Prostate gland (tissue), 2 donors: ENCODE data around the gene BHLHE40.
A peak's percentile ranks its signal among the peaks of the same experiment; 100 is the strongest.

Experiments used
- POLR2A ChIP-seq: fragments of 450-650 bp; IDR thresholded peaks from one replicate; pipeline ENCODE4 v1.6.1; 2016; ENCODE audit warnings: antibody characterized with exemption, mild to moderate bottlenecking
- TF ChIP-seq, protein P1 (sequence below), 4 experiments: fragments of 200-600 bp in 2 of 4; fragments of 450-650 bp in 2 of 4; sonication (generic) in 2 of 4; IDR thresholded peaks; 1 replicate in 3 of 4; 2 replicates in 1 of 4; pipeline ENCODE4 v1.5.1; 2016 to 2019; ENCODE audit warnings: antibody characterized with exemption in 4 of 4, mild to moderate bottlenecking in 2 of 4, moderate library complexity in 2 of 4

DNA sequence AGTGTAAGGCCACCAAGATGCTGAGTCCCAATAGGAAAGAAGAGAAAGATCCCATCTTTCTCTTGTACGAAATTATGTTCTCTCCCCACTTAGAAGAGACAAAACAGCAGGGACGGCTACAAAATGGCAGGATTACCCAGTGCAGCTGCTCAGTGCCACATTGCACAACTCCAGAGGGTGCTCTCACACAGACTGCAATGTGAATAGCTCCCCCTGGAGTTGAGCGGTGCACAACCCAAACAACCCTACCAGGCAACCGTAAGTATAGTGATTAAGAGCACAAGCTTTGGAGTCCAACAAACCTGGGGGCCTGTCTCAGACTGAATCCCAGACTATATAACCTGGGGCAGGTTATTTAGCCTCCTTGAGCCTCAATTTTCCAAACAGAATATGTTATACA is 3.1 kb upstream of the BHLHE40 start:
- TF ChIP-seq, protein P1, sequence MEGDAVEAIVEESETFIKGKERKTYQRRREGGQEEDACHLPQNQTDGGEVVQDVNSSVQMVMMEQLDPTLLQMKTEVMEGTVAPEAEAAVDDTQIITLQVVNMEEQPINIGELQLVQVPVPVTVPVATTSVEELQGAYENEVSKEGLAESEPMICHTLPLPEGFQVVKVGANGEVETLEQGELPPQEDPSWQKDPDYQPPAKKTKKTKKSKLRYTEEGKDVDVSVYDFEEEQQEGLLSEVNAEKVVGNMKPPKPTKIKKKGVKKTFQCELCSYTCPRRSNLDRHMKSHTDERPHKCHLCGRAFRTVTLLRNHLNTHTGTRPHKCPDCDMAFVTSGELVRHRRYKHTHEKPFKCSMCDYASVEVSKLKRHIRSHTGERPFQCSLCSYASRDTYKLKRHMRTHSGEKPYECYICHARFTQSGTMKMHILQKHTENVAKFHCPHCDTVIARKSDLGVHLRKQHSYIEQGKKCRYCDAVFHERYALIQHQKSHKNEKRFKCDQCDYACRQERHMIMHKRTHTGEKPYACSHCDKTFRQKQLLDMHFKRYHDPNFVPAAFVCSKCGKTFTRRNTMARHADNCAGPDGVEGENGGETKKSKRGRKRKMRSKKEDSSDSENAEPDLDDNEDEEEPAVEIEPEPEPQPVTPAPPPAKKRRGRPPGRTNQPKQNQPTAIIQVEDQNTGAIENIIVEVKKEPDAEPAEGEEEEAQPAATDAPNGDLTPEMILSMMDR (IDR thresholded peaks at IDR 0.05) = peak in 1 of 4 experiments; percentile 60
- no peak for TF ChIP-seq POLR2A
